ENCODE results near the gene MME. TPM values are rescaled to one million over a fixed set of nuclear protein-coding genes. Genes with fewer than 3 reads are reported as not detected.

MME gene
- total and polyA plus RNA-seq, 2 of the 8 experiments (the other 6 are each of a cell fraction or from before 2014, with no cell fraction given) = 5.0 to 39.6 TPM

GRCh38 chr3:155080692-155081091 lies 573 bp downstream of the MME start:
- Histone ChIP-seq H3K56ac (replicated peaks; ENCODE audit: insufficient read length, low read depth, low read length) (no peak overlapping the region), H3K9ac (replicated peaks in 1 of 4; ENCODE audit: extremely low read depth in 1 of 4, low read depth in 3 of 4, low read length in 3 of 4) (peak overlapping the region in 1 of 4 experiments; percentile 40; a peak in 2 of 7 replicates), H3K36me3 (ENCODE audit: control insufficient read depth in 2 of 4, insufficient read depth in 4 of 4, low read length in 3 of 4) (peaks cover 0 to 7% (median 0%) of the 10 kb centered on the region in 4 experiments; a peak in 1 of 8 replicates), H3K27ac (ENCODE audit: low read depth, low read length) (no peak overlapping the region), H3K79me1 (ENCODE audit: low read depth, low read length) (no peaks in the 10 kb centered on the region), H3K79me2 (ENCODE audit: control insufficient read depth in 1 of 2, insufficient read depth in 2 of 2, low read length in 2 of 2) (peaks cover 0 to 6% of the 10 kb centered on the region in 2 experiments; a peak in 1 of 4 replicates), H3K4ac (replicated peaks; ENCODE audit: insufficient read length, low read depth, low read length) (no peak overlapping the region), H3K27me3 (replicated peaks in 1 of 4; ENCODE audit: control insufficient read depth in 3 of 4, extremely low read depth in 1 of 4, insufficient read depth in 3 of 4, low read length in 3 of 4) (peaks cover 0 to 11% (median under 1%) of the 10 kb centered on the region in 4 experiments; a peak in 2 of 7 replicates), H3K4me2 (ENCODE audit: insufficient read depth in 1 of 2, low read depth in 2 of 2, low read length in 2 of 2) (peak overlapping the region; percentile 76 to 98), H2BK5ac (ENCODE audit: low read depth, low read length) (no peak overlapping the region), H2BK15ac (ENCODE audit: low read length) (no peak overlapping the region), H3K23me2 (ENCODE audit: low read depth, low read length) (peaks cover 10% of the 10 kb centered on the region; the same call in 1 of the 2 replicates), H3K4me3 (ENCODE audit: extremely low read depth in 1 of 4, insufficient read depth in 2 of 4, low read depth in 3 of 4, low read length in 4 of 4) (peak overlapping the region; percentile 81 to 90 (median 87)), H4K20me1 (replicated peaks in 1 of 2; ENCODE audit: control insufficient read depth in 1 of 2, insufficient read depth in 2 of 2, low read length in 2 of 2) (no peaks in the 10 kb centered on the region), H3K18ac (ENCODE audit: extremely low read depth, low read length) (no peak overlapping the region; the same call in 1 of the 2 replicates), H3K4me1 (replicated peaks in 1 of 4; ENCODE audit: control insufficient read depth in 3 of 4, insufficient read depth in 4 of 4, low read length in 3 of 4) (peaks cover 0 to 5% (median 1%) of the 10 kb centered on the region in 4 experiments; a peak in 3 of 7 replicates), H4K5ac (ENCODE audit: insufficient read length, low read depth, low read length) (no peak overlapping the region), H3K23ac (ENCODE audit: insufficient read length) (no peak overlapping the region), H4K8ac (ENCODE audit: extremely low read depth, insufficient read depth, low read length) (no peak overlapping the region), H2BK12ac (ENCODE audit: low read depth, low read length) (no peak overlapping the region), H2AK5ac (ENCODE audit: low read depth, low read length) (no peak overlapping the region), H2BK120ac (replicated peaks; ENCODE audit: low read depth, low read length) (peak overlapping the region; percentile 3), H3K14ac (ENCODE audit: insufficient read length) (no peak overlapping the region), H3K9me3 (ENCODE audit: insufficient read depth in 2 of 2, low read depth in 1 of 2, low read length in 1 of 2) (no peaks in the 10 kb centered on the region), H2BK20ac (ENCODE audit: low read length) (no peak overlapping the region), H4K91ac (replicated peaks; ENCODE audit: insufficient read length, low read length) (peak overlapping the region; percentile 77), H2AFZ (ENCODE audit: low read length) (peak overlapping the region; percentile 66)
- TF ChIP-seq TAF7 (optimal IDR thresholded peaks at IDR 0.05; ENCODE audit: borderline replicate concordance, low read depth, low read length) (no peak), MAFK (IDR thresholded peaks at IDR 0.05; ENCODE audit: low read depth, low read length) (no peak), EGR1 (IDR thresholded peaks at IDR 0.05; ENCODE audit: borderline replicate concordance, low read depth, low read length) (no peak), POLR2AphosphoS5 (IDR thresholded peaks at IDR 0.05; ENCODE audit: low read depth, low read length) (no peak)
- CTCF ChIA-PET (ENCODE audit: partially characterized antibody) = interaction anchor here (0.7 to 2.2 kb wide), 7 partner anchors 11 to 310 kb away, joined by 3 to 5 read pairs (median 4); no protein-coding TSS in a partner anchor
- POLR2A ChIA-PET (ENCODE audit: partially characterized antibody) = no interaction called here
- DNase-seq (ENCODE audit: low read depth in 1 of 2, low spot score in 2 of 2) = no peak
- WGBS, 2 experiments (ENCODE audit: extremely low coverage in 1 of 2, insufficient coverage in 1 of 2, insufficient read length in 1 of 2, insufficient replicate concordance in 2 of 2, low coverage in 1 of 2, low lambda C conversion rate in 2 of 2, missing lambda C conversion rate in 1 of 2) = 21% methylated on average over 8 of the region's 8 CpGs; no CpG with 5 or more reads in 1 of the 2 experiments
- FAIRE-seq = no peak

All from H1 (cell line).